ENCODE results near the gene RBBP8NL.

DNA sequence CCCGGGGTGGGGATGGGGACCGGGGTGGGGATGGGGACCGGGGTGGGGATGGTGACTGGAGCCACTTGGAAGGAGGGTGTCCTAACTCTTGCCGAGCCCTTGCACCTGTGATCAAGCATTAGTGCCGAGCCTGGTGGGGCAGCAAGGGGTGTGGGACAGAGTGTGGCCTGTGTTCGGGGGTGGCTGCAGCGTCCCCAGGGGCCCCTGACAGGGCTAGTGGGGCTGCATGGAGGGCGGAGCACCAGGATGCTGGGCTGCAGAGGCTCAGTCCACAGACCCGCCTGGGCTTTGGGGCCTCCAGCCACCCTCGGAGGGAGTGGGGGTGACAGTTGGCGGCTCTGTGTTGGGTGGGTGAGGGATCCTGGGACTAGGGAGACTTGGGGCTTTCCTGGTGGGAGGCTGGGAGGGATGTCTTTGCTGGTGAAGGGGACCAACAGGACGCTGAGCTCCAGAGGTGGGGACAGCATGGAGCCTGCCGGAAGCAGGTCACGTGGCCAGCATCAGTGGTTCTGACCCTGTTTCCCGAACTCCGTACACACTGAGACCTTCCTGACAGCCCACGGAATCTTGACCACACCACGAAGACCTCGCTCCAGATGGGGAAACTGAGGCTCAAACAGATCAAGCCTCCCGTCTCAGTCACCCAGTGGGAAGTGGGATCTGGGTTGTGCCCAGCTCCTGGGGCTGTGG, 4.6 kb downstream of the RBBP8NL start:
- TF ChIP-seq, protein P1, sequence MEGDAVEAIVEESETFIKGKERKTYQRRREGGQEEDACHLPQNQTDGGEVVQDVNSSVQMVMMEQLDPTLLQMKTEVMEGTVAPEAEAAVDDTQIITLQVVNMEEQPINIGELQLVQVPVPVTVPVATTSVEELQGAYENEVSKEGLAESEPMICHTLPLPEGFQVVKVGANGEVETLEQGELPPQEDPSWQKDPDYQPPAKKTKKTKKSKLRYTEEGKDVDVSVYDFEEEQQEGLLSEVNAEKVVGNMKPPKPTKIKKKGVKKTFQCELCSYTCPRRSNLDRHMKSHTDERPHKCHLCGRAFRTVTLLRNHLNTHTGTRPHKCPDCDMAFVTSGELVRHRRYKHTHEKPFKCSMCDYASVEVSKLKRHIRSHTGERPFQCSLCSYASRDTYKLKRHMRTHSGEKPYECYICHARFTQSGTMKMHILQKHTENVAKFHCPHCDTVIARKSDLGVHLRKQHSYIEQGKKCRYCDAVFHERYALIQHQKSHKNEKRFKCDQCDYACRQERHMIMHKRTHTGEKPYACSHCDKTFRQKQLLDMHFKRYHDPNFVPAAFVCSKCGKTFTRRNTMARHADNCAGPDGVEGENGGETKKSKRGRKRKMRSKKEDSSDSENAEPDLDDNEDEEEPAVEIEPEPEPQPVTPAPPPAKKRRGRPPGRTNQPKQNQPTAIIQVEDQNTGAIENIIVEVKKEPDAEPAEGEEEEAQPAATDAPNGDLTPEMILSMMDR (IDR thresholded peaks at IDR 0.05; ENCODE audit: low read length): no peak
- TF ChIP-seq EZH2phosphoT487 (IDR thresholded peaks at IDR 0.05; ENCODE audit: low read length) (no peak), EZH2 (optimal IDR thresholded peaks at IDR 0.05; ENCODE audit: low read depth, low read length) (no peak)
